Vagina (tissue), 2 donors: ENCODE measurements around the gene NTSR1. TPM values are rescaled to one million over a fixed set of nuclear protein-coding genes. Genes with fewer than 3 reads are reported as not detected.

Experiments used
- DNase-seq, 2 donors: peaks; one replicate each; pipeline ENCODE4 v3.0.0-alpha.2; 2017; ENCODE audit errors: extremely low spot score in 2 of 2
- H3K27ac ChIP-seq: fragments of 200-600 bp; sonication (generic); one replicate; pipeline ENCODE4 v1.5.1; 2019
- H3K27me3 ChIP-seq: fragments of 200-600 bp; sonication (generic); one replicate; pipeline ENCODE4 v1.5.1; 2019
- H3K36me3 ChIP-seq, 2 donors: fragments of 200-600 bp; sonication (generic); one replicate each; pipeline ENCODE4 v1.5.1; 2017 to 2019
- H3K4me1 ChIP-seq: fragments of 200-600 bp; sonication (generic); one replicate; pipeline ENCODE4 v1.5.1; 2019
- H3K4me3 ChIP-seq, 2 donors: fragments of 200-600 bp; sonication (generic); 1 replicate in 1 of 2; 2 replicates in 1 of 2; pipeline ENCODE4 v1.5.1; 2016 to 2019
- H3K9me3 ChIP-seq: fragments of 200-600 bp; sonication (generic); one replicate; pipeline ENCODE4 v1.5.1; 2019
- CTCF ChIP-seq, 3 experiments: fragments of 450-650 bp in 2 of 3; fragments of 200-600 bp in 1 of 3; sonication (generic) in 1 of 3; IDR thresholded peaks; one replicate each; pipeline ENCODE4 v1.5.1; 2017 to 2019; ENCODE audit warnings: antibody characterized with exemption in 3 of 3, mild to moderate bottlenecking in 2 of 3, moderate library complexity in 2 of 3
- POLR2A ChIP-seq, 2 donors: fragments of 450-650 bp; IDR thresholded peaks; one replicate each; pipeline ENCODE4 v1.6.1; 2017; ENCODE audit warnings: antibody characterized with exemption in 2 of 2, mild to moderate bottlenecking in 2 of 2, moderate library complexity in 2 of 2
- POLR2AphosphoS5 ChIP-seq, 2 donors: sonication (generic); formaldehyde crosslinking; IDR thresholded peaks; one replicate each; pipeline ENCODE4 v1.9.0; 2017; ENCODE audit warnings: antibody characterized with exemption in 2 of 2, mild to moderate bottlenecking in 2 of 2, low read depth in 1 of 2; ENCODE audit not compliant: insufficient read depth in 1 of 2
- intact Hi-C: fragments of 100-400 bp; cut with DNase I; formaldehyde crosslinking; loops from one replicate; pipeline ENCODE4 v1.15.1; 2023
- total RNA-seq: library from RNA; depleted of rRNA; stranded (reverse); fragments of >200 nt; gene quantifications from one replicate; pipeline ENCODE4 v1.2.3, GENCODE V29; 2016

NTSR1 gene
- total RNA-seq, 1 donor from 2014 or later, result 0.49 TPM

- no peak for DNase-seq
- intact Hi-C loops, result no loop called here
- H3K36me3 ChIP-seq, result no peaks in the 10 kb centered on the region
- no peak overlapping the region for H3K4me3 ChIP-seq
- TF ChIP-seq CTCF (IDR thresholded peaks at IDR 0.05), result no peak
- TF ChIP-seq POLR2AphosphoS5 (IDR thresholded peaks at IDR 0.05; ENCODE audit: insufficient read depth in 1 of 2, low read depth in 1 of 2), result no peak
- H3K27me3 ChIP-seq, result no peaks in the 10 kb centered on the region
- no peaks in the 10 kb centered on the region for H3K9me3 ChIP-seq
- H3K4me1 ChIP-seq, result no peaks in the 10 kb centered on the region
- H3K27ac ChIP-seq, result no peak overlapping the region
Observed at GRCh38 chr20:62723768-62724450, 15.3 kb downstream of the NTSR1 start.

- no peak overlapping the region for H3K27ac ChIP-seq
Observed at GRCh38 chr20:62724692-62725595, 16.3 kb downstream of the NTSR1 start.

DNA sequence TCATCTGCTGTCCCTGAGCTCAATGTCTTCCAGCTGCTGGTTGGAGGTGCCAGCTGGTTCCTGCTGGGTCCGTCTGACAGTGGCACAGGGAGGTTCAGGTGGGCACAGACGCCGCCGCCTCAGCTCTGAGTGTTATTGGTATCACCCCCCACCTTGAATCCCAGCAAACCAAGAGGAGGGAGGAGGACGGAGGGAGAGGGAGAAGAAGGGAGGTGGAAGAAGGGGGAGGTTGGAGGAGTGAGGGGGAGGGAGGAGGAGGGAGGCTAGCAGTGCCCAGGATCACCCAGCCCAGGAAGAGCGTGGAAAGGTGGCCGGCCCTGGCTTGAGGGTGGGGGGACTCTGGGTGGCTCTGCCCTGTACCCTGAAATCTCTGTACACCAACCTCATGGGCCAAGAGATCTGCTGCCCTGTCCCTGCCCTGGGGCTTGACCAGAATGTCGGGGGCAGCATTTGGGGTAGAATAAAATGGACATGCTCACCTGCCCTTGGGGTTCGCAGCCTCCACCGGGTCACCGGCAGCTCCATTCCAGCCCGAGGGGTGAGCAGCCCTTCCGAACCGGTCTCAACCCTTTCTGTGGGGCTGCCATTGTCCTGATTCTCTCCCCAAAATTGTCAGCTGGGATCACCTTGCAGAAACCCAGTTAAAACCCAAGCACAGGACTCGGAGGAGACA is 17.1 kb downstream of the NTSR1 start:
- H3K4me3 ChIP-seq, result no peak overlapping the region
- no peaks in the 10 kb centered on the region for H3K4me1 ChIP-seq
- intact Hi-C loops, result no loop called here
- H3K27ac ChIP-seq, result no peak overlapping the region
- H3K27me3 ChIP-seq, result no peaks in the 10 kb centered on the region
- no peaks in the 10 kb centered on the region for H3K36me3 ChIP-seq
- TF ChIP-seq POLR2AphosphoS5 (IDR thresholded peaks at IDR 0.05; ENCODE audit: insufficient read depth in 1 of 2, low read depth in 1 of 2) (no peak), POLR2A (IDR thresholded peaks at IDR 0.05) (no peak), CTCF (IDR thresholded peaks at IDR 0.05) (no peak)
- no peaks in the 10 kb centered on the region for H3K9me3 ChIP-seq
- DNase-seq, result no peak

More at GRCh38 chr20:62724692-62725595, 16.3 kb downstream of the NTSR1 start:
- no peaks in the 10 kb centered on the region for H3K4me1 ChIP-seq
- H3K4me3 ChIP-seq, result no peak overlapping the region
- TF ChIP-seq POLR2A (IDR thresholded peaks at IDR 0.05) (no peak), CTCF (IDR thresholded peaks at IDR 0.05) (no peak), POLR2AphosphoS5 (IDR thresholded peaks at IDR 0.05; ENCODE audit: insufficient read depth in 1 of 2, low read depth in 1 of 2) (no peak)
- no peaks in the 10 kb centered on the region for H3K27me3 ChIP-seq
- intact Hi-C loops, result no loop called here
- no peaks in the 10 kb centered on the region for H3K9me3 ChIP-seq
- no peak for DNase-seq
- no peaks in the 10 kb centered on the region for H3K36me3 ChIP-seq

- H3K27ac ChIP-seq, result no peak overlapping the region
- no peak for DNase-seq
- TF ChIP-seq CTCF (IDR thresholded peaks at IDR 0.05) (no peak), POLR2A (IDR thresholded peaks at IDR 0.05) (no peak)
- no peaks in the 10 kb centered on the region for H3K9me3 ChIP-seq
- no peaks in the 10 kb centered on the region for H3K36me3 ChIP-seq
- H3K4me1 ChIP-seq, result no peaks in the 10 kb centered on the region
- no peak overlapping the region for H3K4me3 ChIP-seq
- intact Hi-C loops, result no loop called here
- H3K27me3 ChIP-seq, result no peaks in the 10 kb centered on the region
Observed at GRCh38 chr20:62726276-62726675, 17.6 kb downstream of the NTSR1 start.
